Stimulated activated CD4-positive, alpha-beta T cell treated with anti-CD3 and anti-CD28 coated beads, Interleukin-4, amount 100 ng/mL, for 4 hours (primary cell): ENCODE data around the gene CXCR3.
"Not testable (repeated sequence)": the region's sequence is repeated elsewhere in the genome, so short reads cannot be mapped to it uniquely, and the experiment has no call there.

Source experiments
- DNase-seq, 2 experiments: peaks; one replicate each; pipeline ENCODE4 v3.0.0-alpha.2; 2020

CXCR3 gene

GRCh38 chrX:71636438-71637252 is 18.3 kb upstream of the CXCR3 start:
- DNase-seq, result no peak

- no peak for DNase-seq
Measured at GRCh38 chrX:71634366-71634765, 16.1 kb upstream of the CXCR3 start.

- no peak for DNase-seq
Measured at GRCh38 chrX:71632923-71633657, 14.8 kb upstream of the CXCR3 start.

GRCh38 chrX:71629467-71629866 is 11.2 kb upstream of the CXCR3 start:
- DNase-seq, result no peak

GRCh38 chrX:71627588-71628404 is 9.5 kb upstream of the CXCR3 start:
- no peak for DNase-seq

- no peak for DNase-seq
Measured at GRCh38 chrX:71626576-71626975, 8.3 kb upstream of the CXCR3 start.

- DNase-seq, result no peak
Measured at GRCh38 chrX:71625471-71625870, 7.2 kb upstream of the CXCR3 start.

GRCh38 chrX:71623714-71624113 is 5.4 kb upstream of the CXCR3 start:
- DNase-seq, result no peak

- DNase-seq, result peak; percentile 35 to 47
Measured at GRCh38 chrX:71622576-71623450, 4.5 kb upstream of the CXCR3 start.

- DNase-seq, result no peak
Measured at GRCh38 chrX:71622032-71622575, 3.8 kb upstream of the CXCR3 start.

GRCh38 chrX:71621603-71622002 is 3.3 kb upstream of the CXCR3 start:
- DNase-seq, result no peak

- no peak for DNase-seq
Measured at GRCh38 chrX:71619986-71620385, 1.7 kb upstream of the CXCR3 start.

GRCh38 chrX:71619193-71619592 is 882 bp upstream of the CXCR3 start:
- DNase-seq, result peak; percentile 42 to 82

- DNase-seq, result no peak
Measured at GRCh38 chrX:71618787-71619186, 476 bp upstream of the CXCR3 start.

GRCh38 chrX:71617742-71618141 is 569 bp downstream of the CXCR3 start:
- no peak for DNase-seq

GRCh38 chrX:71616672-71617529 is 1.4 kb downstream of the CXCR3 start:
- no peak for DNase-seq

- DNase-seq, result no peak
Measured at GRCh38 chrX:71615954-71616353, 2.4 kb downstream of the CXCR3 start.

- DNase-seq, result no peak
Measured at GRCh38 chrX:71615056-71615455, 3.3 kb downstream of the CXCR3 start.

- DNase-seq, result no peak
Measured at GRCh38 chrX:71612256-71612655, 6.1 kb downstream of the CXCR3 start.

- not testable (repeated sequence) for DNase-seq
Measured at GRCh38 chrX:71611736-71612135, 6.6 kb downstream of the CXCR3 start.
